NCI-H526 (cell line): ENCODE measurements around the gene PRKAG2.

Experiments
- DNase-seq, 2 experiments: peaks; one replicate each; lab custom pipeline; 2025; lab: John Stamatoyannopoulos, UW

PRKAG2 gene

GRCh38 chr7:151900986-151901621 lies 24.2 kb upstream of the PRKAG2 start:
- DNase-seq, result no peak

- DNase-seq, result no peak
These were observed 23.7 kb upstream of the PRKAG2 start for GRCh38 chr7:151900591-151900985.

DNA sequence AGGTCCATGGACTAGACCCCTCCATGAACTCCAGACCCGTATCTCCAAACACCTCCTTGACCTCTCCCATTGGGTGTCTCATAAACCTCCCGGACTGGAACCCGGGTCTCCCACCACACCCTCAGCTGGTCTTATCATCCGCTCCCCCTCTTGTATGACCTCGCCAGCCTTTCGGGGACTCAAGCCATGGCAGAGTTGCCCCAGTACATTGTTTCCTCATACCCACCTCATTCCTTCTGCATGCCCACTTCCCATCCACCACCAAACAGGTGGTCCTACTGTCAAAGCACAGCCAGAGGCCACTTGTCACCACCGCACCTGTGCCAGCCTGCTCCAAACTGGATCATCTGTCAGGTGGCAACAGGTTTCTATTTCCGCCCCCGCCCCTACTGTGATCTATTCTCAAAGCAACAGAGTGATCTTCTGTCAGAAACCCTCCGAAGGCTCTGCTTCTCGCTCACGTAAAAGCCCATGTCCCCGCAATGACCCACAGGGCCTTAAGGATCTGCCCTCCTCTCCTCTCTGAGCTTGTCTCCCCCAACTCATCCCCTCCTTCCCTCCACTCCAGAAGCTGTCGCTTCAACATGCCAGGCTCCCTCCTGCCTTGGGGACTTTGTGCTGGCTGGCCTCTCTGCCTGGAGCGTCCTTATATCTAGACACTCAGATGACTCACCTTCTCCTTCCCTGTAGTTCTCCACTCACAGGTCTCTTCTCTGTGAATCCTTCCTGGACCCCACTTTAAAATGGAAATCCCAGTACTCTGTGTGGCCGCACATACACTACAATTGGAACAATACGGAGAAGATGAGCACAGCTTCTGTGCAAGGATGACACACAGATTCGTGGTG lies 22.8 kb upstream of the PRKAG2 start:
- DNase-seq, result no peak

GRCh38 chr7:151897951-151898686 lies 21.2 kb upstream of the PRKAG2 start:
- DNase-seq, result no peak

GRCh38 chr7:151897161-151897731 lies 20.3 kb upstream of the PRKAG2 start:
- DNase-seq, result peak; percentile 43 to 63

DNA sequence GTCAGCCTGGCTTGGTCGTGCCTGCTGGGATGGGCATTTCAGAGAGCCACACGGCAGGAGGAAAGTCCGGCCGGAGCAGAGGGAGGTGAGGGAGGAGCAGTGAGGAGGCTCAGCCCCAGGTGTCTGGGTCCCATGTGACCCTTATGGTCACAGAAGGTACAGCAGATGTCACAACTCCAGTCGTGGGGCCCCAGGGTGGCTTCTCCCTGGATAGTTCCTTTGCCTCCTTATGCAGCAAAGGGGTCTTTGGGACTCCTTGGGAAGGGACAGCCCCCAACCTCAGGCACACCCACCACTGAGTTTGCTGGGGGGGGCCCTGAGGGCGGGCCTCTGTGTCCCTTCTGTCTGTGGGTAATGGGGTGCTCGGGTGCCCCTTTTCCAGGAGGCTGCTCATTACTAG lies 19.6 kb upstream of the PRKAG2 start:
- DNase-seq, result no peak

DNA sequence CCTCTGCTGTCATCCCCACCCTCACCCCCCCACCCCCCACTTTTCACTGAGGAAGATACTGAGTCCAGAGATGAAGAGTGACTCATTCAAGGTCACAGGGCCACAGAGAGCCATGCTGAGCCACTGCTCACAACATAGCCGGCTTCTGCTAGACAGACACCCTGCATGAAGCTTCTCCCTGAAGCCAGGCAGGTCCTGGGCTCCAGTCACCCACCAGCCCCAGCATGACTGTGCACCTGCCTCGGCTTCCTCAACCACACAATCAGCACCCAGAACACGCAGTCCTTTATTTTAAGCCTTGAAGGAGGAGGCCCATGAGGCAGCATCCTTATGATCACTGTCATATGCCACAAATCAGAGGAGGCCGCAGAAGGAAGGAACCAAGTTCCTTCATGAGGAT lies 19.2 kb upstream of the PRKAG2 start:
- no peak for DNase-seq

DNA sequence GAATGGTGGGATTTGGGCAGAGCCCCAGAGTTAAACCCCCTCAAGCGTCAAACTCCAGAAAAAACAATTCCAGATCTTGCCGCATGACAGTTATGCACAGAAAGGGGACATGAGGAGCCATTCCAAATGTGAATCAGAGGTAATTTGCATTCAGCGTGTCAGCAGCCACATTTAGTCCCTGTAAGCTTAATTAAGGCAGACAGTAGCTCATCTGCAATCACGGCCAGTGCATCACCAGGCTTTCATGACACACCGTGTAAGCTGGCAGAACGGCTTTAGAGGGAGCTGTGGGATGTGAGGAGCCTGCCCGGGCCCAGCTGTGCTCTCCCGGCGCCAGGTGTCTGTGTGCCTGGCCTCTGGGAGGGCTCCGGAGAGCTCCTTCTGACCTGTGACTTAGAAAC lies 18.7 kb upstream of the PRKAG2 start:
- peak in 1 of 2 experiments; percentile 49 for DNase-seq

DNA sequence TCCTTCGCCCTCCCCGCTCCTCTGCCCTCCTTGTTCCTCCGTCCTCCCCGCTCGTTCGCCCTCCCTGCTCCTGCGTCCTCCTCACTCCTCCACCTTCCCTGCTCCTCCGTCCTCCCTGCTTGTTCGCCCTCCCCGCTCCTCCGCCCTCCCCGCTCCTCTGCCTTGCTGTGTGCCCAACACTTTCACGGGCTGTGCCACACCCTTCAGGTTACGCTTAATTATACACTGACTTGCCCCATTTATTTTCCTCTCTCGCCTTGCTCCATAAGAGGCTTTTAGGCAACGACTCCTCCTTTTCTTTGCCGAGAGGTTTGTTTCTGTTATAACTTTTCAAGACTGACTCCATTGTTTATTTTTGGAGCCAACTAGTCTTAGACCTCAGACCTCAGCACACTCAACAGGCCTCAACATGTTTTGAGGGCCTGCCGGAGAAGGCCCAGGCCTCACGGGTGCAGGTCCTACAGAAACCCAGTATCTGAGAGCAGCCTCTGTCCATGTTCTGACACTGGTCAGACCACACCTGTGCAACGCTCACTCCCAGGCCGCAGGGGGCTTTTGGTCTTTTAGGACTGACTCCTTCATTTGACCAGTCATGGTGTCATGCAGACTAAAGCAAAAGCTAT lies 18.2 kb upstream of the PRKAG2 start:
- peak in 1 of 2 experiments; percentile 24 for DNase-seq

DNA sequence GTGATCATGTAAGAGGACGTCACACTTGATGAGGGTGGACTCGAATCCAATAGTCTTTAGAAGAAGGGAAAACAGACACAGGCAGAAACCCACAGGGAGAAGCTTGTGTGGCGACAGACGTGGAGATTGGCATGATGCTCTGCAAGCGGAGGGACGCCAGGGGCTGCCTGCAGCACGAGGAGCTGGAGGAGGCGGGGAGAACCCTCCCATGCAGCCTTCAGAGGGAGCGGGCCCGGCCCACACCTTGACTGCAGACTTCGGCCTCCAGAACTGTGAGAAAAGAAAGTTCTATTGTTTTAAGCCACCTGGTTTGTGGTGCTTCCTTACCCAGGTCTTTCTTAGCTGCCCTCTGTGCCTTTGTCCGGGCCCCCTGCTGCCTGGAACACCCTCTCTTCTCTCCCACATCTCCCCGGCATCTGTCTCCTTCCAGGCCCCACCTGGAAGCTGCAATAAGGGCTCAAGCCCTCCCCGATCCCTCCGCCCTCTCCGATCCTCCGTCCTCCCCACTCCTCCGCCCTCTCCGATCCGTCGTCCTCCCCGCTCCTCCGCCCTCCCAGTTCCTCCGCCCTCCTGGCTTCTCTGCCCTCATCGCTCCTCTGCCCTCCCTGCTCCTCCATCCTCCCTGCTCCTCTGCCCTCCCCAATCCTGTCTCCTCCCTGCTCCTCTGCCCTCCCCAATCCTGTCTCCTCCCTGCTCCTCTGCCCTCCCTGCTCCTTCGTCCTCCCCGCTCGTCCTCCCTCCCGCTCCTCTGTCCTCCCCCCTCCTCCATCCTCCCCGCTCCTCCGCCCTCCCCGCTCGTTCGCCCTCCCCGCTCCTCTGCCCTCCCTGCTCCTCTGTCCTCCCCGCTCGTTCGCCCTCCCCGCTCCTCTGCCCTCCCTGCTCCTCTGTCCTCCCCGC lies 17.4 kb upstream of the PRKAG2 start:
- DNase-seq, result no peak

DNA sequence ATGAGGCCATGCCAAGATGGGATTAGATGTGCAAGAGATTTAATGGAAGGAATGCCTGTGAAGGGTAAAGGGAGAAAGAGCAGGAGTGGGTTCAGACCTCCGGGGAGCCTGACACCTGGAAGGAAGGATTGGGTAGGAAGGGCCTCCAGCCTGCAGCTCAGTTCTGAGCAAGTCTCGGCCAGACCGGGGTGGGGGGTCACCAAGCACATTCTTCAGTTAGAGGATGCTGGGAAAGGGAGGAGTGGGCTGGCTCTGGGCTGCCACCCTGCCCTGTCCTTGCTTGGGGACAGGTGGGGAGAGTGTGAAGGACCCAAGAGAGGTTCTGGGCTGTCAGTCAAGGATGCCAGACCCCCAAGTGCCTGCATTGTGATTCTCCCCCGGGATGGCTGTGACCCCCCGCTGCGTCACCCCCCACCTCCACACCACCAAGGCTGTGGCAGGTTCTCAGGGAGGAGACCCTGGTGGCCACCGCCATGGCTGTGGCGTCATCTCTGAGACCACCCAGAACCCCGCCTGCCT lies 16.5 kb upstream of the PRKAG2 start:
- no peak for DNase-seq

DNA sequence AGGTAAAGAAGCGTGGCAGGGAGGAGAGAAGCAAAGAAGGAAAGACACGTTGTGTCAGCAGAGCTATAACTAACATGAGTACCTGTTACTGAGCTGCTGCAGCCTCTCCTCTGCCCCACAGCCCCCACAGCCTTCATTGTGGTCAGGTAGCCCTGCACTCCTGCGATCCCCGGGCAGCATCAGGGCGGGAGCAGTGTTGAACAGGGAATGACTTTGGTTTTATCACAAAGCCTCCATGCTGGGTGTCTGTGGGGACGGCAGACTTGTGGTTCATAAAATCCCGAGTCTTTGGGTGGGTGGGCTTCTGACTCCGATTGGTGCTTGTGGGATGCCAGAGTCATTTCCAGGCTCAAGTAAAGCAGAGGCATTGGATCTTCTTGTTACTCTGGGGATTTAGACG lies 14.8 kb upstream of the PRKAG2 start:
- no peak for DNase-seq

DNA sequence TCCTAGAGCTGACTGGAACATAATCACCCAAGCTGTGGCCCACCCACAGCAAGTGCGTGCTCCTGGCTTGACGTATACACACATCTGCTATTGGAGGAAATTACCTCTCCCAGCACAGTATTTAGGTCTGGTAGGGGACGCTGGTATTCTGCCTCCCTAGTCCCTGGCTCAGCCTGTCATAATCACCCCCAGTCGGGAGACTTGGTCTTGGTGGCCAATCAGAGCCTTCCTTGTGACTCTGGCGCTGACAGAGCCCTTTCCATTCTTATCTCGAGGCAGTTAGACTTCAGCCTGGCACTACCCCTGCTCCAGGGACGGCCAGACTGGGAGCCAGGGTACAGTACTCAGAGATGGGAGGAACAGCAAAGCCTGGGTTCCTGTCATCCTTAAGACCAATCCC lies 14.3 kb upstream of the PRKAG2 start:
- no peak for DNase-seq

DNA sequence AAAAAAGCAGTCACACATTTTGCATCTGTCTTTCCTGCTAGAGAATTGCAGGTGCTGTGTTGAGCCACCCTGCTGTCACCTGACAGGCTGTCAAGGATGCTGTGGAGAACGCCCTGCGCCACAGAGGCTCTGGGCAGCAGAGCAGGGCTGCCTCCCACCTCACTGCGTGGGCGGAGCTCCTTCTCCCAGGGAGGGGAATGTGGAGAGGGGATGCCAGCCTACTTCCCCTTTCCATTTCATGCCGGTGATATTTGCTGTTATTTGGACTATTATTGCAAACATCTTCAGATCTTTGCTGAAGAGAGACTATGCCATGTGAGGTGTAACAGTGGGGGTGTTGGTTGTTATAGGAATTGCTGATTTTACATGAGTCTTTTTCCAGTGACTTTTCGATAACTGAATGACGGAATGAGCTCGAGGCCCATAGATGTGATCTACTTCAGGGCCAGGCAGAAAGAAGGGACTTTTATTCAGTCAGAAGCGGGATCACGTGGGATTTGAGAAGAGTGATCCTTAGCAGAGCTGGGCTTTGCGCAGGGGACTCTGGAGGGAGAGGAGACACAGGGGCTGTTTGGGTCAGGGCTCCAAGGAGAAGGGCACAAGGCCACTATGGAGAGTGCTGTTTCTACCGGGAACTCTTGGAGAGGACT lies 13.6 kb upstream of the PRKAG2 start:
- peak in 1 of 2 experiments; percentile 20 for DNase-seq

DNA sequence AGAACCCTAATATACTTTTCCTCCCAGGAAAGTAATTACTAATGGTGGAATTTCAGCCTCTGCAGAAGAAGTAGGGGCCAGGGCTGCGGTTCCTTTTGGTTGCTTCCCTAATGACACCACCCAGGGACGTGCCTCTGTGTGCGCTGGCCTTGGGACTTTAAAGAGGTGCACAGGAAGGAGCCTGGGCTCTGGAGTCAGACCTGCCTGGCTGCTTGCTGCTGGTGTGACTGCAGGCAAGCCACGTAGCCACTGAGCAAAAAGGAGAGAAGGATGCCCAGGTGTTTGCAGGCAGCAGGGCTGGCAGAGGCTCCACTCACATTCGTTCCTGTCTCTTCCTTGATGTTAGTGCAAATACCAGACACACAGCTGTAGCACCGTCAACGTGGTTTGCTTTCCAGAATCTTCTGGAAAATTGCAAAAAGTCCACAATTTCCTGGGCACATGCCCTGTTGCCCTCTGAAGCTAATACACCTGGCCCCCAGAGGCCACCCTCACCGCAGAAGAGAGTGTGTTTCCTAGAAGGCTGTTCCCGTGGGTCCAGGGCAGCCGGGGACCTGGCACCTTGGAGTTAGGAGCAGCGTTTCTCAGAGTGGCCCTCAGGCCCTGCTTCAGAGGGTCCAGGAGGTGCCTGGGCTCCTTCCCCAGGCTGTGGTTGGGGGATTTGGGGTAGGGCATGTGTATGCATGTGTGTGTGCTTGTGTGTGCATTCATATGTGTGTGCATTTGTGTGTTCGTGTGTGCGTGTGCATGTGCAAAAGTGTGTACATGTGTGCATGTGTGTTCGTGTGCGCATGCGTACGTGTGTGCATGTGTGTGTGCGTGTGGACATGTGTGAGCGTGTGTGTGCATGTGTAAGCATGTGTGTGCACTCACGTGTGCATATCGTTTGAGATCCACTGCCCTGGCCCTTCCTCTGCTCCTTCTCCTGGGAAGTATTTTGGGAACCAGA lies 12.8 kb upstream of the PRKAG2 start:
- DNase-seq, result no peak

GRCh38 chr7:151888079-151889067 lies 11.5 kb upstream of the PRKAG2 start:
- DNase-seq, result no peak

GRCh38 chr7:151886783-151887182 lies 9.9 kb upstream of the PRKAG2 start:
- no peak for DNase-seq

GRCh38 chr7:151885202-151885580 lies 8.3 kb upstream of the PRKAG2 start:
- no peak for DNase-seq
